Smooth muscle cell (in vitro differentiated cells): ENCODE results near the gene IDH3G. TPM values are rescaled to one million over a fixed set of nuclear protein-coding genes. Genes with fewer than 3 reads are reported as not detected.

Source experiments
- DNase-seq: peaks from one replicate; lab custom pipeline; 2025; ENCODE audit not compliant: unreplicated experiment; lab: John Stamatoyannopoulos, UW
- H2AFZ ChIP-seq: fragments of 200-600 bp; sonication (generic); 2 replicates; pipeline ENCODE4 v1.6.0; 2016; ENCODE audit warnings: antibody characterized with exemption, low read depth, mild to moderate bottlenecking
- H3F3A ChIP-seq: fragments of 200-600 bp; sonication (generic); 2 replicates; pipeline ENCODE4 v1.6.0; 2017; ENCODE audit warnings: antibody characterized with exemption, low read depth
- H3K27ac ChIP-seq: fragments of 200-600 bp; sonication (generic); 2 replicates; pipeline ENCODE4 v1.5.1; 2016; ENCODE audit warnings: low read depth, mild to moderate bottlenecking
- H3K27me3 ChIP-seq: fragments of 200-600 bp; sonication (generic); 2 replicates; pipeline ENCODE4 v1.6.1; 2016; ENCODE audit warnings: low read depth, mild to moderate bottlenecking
- H3K36me3 ChIP-seq: fragments of 200-600 bp; sonication (generic); 2 replicates; pipeline ENCODE4 v1.5.1; 2016; ENCODE audit warnings: low read depth
- H3K4me1 ChIP-seq: fragments of 200-600 bp; sonication (generic); 2 replicates; pipeline ENCODE4 v1.5.1; 2016; ENCODE audit warnings: low read depth
- H3K4me2 ChIP-seq: fragments of 200-600 bp; sonication (generic); 2 replicates; pipeline ENCODE4 v1.6.0; 2016; ENCODE audit warnings: mild to moderate bottlenecking
- H3K4me3 ChIP-seq: fragments of 200-600 bp; sonication (generic); 2 replicates; pipeline ENCODE4 v1.5.1; 2016; ENCODE audit warnings: mild to moderate bottlenecking
- H3K79me2 ChIP-seq: fragments of 200-600 bp; sonication (generic); 2 replicates; pipeline ENCODE4 v1.6.0; 2016; ENCODE audit warnings: low read depth, mild to moderate bottlenecking
- H3K9ac ChIP-seq: fragments of 200-600 bp; sonication (generic); 2 replicates; pipeline ENCODE4 v1.6.0; 2016; ENCODE audit warnings: low read depth
- H3K9me3 ChIP-seq: fragments of 200-600 bp; sonication (generic); replicated peaks from 2 replicates; pipeline ENCODE4 v1.5.1; 2016; ENCODE audit warnings: low read depth
- H4K20me1 ChIP-seq: fragments of 200-600 bp; sonication (generic); 2 replicates; pipeline ENCODE4 v1.6.0; 2016; ENCODE audit warnings: low read depth
- WGBS: methylation state at CpG from one replicate; pipeline ENCODE4 v1.1.7; 2016; ENCODE audit warnings: low lambda C conversion rate; 5-methylcytosine and 5-hydroxymethylcytosine counted together
- polyA plus RNA-seq: library from polyadenylated mRNA; unstranded; fragments of >200 nt; fragmentation: Nextera tagmentation; extraction: Ambion mirVana; gene quantifications from 2 replicates; pipeline ENCODE4 v1.2.1, GENCODE V29; 2016
- total RNA-seq: library from RNA; depleted of rRNA; stranded (reverse); fragments of >200 nt; gene quantifications from 2 replicates; pipeline ENCODE4 v1.2.3, GENCODE V29; 2014
- TF ChIP-seq, protein P1 (sequence below): fragments of 200-600 bp; sonication (generic); IDR thresholded peaks from 2 replicates; pipeline ENCODE4 v1.5.1; 2017; ENCODE audit warnings: borderline replicate concordance, mild to moderate bottlenecking, antibody characterized with exemption; ENCODE audit not compliant: insufficient read depth, poor library complexity, severe bottlenecking

Gene IDH3G
- total and polyA plus RNA-seq, 2 experiments from 2014 or later = 86.0 to 88.9 TPM

GRCh38 chrX:153799326-153799725 is 5.2 kb upstream of the IDH3G start:
- no peaks in the 10 kb centered on the region for H3K36me3 ChIP-seq
- no peak overlapping the region for H2AFZ ChIP-seq
- no peaks in the 10 kb centered on the region for H3K9me3 ChIP-seq
- no peaks in the 10 kb centered on the region for H4K20me1 ChIP-seq
- H3K9ac ChIP-seq = no peak overlapping the region
- H3K4me2 ChIP-seq = no peak overlapping the region
- H3F3A ChIP-seq = no peaks in the 10 kb centered on the region
- no peak for DNase-seq
- H3K27ac ChIP-seq = no peak overlapping the region
- H3K4me1 ChIP-seq = no peaks in the 10 kb centered on the region
- peaks cover 11% of the 10 kb centered on the region for H3K79me2 ChIP-seq
- H3K27me3 ChIP-seq = no peaks in the 10 kb centered on the region
- TF ChIP-seq, protein P1, sequence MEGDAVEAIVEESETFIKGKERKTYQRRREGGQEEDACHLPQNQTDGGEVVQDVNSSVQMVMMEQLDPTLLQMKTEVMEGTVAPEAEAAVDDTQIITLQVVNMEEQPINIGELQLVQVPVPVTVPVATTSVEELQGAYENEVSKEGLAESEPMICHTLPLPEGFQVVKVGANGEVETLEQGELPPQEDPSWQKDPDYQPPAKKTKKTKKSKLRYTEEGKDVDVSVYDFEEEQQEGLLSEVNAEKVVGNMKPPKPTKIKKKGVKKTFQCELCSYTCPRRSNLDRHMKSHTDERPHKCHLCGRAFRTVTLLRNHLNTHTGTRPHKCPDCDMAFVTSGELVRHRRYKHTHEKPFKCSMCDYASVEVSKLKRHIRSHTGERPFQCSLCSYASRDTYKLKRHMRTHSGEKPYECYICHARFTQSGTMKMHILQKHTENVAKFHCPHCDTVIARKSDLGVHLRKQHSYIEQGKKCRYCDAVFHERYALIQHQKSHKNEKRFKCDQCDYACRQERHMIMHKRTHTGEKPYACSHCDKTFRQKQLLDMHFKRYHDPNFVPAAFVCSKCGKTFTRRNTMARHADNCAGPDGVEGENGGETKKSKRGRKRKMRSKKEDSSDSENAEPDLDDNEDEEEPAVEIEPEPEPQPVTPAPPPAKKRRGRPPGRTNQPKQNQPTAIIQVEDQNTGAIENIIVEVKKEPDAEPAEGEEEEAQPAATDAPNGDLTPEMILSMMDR = no peak
- WGBS = 93% methylated on average over 5 of the region's 5 CpGs
- no peak overlapping the region for H3K4me3 ChIP-seq

DNA sequence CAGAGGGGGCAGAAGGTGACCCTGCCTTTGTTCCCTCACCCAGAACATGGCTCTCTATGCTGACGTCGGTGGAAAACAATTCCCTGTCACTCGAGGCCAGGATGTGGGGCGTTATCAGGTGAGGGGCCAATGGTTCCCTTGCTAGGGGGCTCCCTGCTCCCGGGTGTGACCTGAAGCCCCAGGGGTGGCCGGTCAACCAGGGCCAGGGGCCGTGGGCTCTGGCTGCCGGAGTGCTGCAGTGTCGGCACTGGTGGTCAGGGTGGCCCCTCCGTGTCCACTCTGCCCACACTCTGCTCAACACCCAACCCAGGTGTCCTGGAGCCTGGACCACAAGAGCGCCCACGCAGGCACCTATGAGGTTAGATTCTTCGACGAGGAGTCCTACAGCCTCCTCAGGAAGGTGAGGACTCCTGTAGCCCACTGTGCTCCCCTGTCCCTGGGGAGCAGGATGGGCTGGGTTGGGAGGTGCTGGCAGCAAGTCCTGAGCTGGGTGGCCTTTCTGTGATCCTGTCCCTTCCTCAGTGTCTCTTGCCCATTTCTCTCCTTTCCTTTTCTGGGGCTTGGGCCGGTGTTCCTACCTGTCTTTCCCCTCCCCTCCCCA is 3.3 kb upstream of the IDH3G start:
- WGBS = 93% methylated on average over 14 of the region's 15 CpGs
- no peaks in the 10 kb centered on the region for H3K9me3 ChIP-seq

GRCh38 chrX:153794897-153795816 is 982 bp upstream of the IDH3G start:
- Histone ChIP-seq H3K79me2 (peaks cover 32% of the 10 kb centered on the region), H3F3A (no peaks in the 10 kb centered on the region), H3K9me3 (no peaks in the 10 kb centered on the region), H3K9ac (peak overlapping the region; percentile 64), H3K27ac (peak overlapping the region; percentile 97), H2AFZ (no peak overlapping the region), H3K4me3 (peak overlapping the region; percentile 79), H3K4me2 (peak overlapping the region; percentile 88), H4K20me1 (no peaks in the 10 kb centered on the region), H3K27me3 (no peaks in the 10 kb centered on the region), H3K4me1 (no peaks in the 10 kb centered on the region), H3K36me3 (no peaks in the 10 kb centered on the region)
- no peak for DNase-seq
- TF ChIP-seq, protein P1 = no peak
- WGBS = 51% methylated on average over 46 of the region's 47 CpGs

More for the DNA sequence above, 3.3 kb upstream of the IDH3G start:
- Histone ChIP-seq H2AFZ (no peak overlapping the region), H3K27ac (no peak overlapping the region), H3K9ac (no peak overlapping the region), H4K20me1 (no peaks in the 10 kb centered on the region), H3F3A (no peaks in the 10 kb centered on the region), H3K27me3 (no peaks in the 10 kb centered on the region), H3K36me3 (no peaks in the 10 kb centered on the region), H3K4me1 (no peaks in the 10 kb centered on the region), H3K79me2 (peaks cover 19% of the 10 kb centered on the region), H3K4me3 (no peak overlapping the region), H3K4me2 (no peak overlapping the region)
- DNase-seq = no peak
- TF ChIP-seq, protein P1 = no peak
